ENCODE measurements around the gene DNLZ.
"Not testable (repeated sequence)": the region's sequence is repeated elsewhere in the genome, so short reads cannot be mapped to it uniquely, and the experiment has no call there.

Gene DNLZ

DNA sequence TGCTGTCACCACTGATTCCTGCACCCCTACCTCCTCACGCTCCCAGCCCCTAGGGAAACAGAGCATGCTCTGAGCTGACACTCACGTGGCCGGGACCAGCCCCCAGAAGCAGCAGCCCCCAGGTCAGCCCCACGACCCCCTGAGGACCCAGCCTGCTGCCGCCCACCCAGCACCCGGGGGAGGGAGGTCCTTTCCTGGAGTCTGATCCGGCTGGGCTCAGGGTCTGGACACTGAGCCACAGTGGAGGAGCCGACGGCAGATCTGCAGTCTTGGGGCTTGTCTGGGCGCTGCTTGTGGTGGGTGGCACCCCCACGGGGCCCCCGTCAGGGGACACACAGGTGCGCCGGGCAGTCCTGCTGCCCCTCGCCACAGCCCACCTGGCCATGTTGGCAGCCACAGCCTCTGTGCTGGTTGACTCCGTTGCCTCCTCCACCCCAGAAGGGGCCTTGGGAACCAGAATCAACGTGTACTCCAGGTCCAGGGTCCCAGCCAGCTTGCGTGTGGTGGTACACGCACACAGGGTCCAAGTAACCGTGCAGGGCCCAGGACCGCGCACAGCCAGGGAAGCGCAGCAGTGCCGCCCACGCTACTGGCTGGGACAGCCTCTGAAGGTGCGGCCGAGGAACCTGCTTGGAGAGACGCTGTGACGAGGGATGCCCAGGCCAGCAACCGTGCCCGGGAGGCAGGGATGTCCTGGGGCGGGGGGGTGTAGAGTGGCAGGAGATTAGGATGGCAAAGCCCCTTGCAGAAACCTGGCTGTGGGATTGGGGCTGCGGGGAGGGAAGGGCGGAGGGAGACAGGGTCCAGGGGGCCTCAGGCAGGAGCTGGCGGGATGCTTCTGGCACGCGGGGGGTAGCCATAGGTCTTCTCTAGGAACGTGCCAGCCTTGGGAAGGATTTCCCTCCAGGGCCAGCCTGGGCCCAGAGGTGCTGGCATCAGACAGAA, 3.5 kb downstream of the DNLZ start:
- no peak for DNase-seq (ENCODE audit: low read depth)

DNA sequence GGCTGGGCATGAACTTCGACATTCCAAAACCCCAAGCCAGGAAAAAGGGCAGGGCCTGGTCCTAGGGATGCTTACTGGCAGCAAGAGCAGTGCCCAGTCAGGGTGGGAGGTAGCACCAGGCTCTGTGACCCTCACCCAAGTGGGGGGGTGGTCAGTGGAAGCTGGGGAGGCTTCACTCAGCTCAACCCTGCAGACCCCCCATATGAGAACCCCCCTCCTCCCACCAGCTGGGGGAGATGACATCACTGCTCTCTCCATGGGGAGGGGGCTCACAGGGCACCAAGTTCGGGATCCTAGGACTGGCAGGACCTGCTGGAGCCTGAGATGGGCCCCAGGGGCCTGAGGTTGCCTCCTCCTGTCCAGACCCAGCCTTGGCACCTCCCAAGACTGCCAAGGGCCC, 4.7 kb downstream of the DNLZ start:
- no peak for DNase-seq (ENCODE audit: low read depth)

DNA sequence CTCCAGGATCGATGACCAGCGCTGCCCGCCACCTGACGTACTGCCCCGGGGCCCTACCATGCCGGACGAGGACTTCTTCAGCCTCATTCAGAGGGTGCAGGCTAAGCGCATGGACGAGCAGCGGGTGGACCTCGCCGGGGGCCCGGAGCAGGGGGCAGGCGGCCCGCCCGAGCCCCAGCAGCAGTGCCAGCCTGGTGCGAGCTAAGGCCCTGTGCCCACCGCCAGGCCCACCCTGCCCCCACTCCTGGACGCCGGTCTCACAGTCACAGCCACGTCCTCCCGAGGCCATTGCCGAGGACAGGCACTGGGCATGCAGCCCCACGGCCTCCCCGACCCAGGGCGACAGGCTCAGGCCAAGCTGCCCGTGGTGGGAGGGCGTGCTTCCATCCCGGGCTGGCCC, 5.5 kb downstream of the DNLZ start:
- no peak for DNase-seq (ENCODE audit: low read depth)

DNA sequence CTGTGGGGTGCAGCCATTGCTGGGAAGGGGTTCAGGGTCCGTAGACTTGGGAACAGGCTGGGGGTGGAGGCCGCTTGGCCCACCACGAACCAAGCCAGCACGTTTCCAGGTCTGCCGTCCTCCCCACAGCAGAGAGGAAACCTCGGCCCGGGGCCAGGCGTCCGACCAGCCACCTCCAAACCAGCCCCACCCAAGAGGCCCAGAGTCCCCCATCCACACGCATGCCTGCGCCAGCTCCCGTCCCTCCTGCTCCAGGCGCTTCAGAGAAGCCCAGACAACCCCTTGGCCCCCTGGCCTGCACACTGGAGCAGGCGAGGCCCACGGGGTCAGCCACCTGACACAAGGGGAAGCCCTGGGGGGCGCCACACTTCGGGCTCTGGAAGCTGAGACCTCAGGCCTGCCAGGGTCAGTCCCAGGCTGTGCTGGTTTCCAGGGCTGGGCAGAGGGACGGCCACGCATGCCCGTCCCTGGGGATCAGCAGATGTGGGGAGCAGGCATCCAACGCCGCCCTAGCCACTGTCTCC, 6.3 kb downstream of the DNLZ start:
- DNase-seq (ENCODE audit: low read depth) = no peak

DNA sequence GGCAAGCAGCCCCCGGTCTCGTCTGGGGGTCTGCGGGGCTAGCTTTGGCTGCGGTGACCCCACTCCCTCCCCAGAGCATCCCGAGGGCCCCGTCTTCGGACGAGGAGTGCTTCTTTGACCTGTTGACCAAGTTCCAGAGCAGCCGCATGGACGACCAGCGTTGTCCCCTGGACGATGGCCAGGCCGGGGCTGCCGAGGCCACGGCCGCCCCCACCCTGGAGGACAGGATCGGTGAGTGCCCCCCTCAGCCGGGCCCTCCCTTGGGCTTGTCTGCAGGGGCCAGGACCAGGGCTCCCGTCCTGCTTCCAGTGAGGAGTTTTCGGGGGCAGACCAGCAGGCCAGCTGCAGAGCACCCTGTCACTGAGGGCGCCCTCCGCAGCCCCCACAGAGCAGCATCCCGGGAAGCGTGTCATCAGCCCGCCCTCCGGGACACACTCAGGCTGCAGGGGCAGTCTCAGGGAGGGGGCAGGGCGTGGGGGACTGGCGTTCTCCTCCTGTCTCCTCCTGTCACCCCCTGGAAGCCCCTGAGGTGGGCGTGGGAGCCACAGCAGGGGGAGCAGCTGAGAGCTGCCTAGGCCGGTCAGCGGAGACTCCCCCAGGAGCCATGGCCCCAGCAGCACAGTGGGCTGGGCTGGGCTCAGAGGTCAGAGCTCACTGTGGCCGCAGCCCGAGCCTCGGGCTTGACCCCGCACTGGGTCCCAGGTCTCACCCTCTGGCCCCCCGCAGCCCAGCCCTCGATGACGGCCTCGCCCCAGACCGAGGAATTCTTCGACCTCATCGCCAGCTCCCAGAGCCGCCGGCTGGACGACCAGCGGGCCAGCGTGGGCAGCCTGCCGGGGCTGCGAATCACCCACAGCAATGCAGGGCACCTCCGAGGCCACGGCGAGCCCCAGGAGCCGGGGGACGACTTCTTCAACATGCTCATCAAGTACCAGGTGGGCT, 7.7 kb downstream of the DNLZ start:
- DNase-seq (ENCODE audit: low read depth) = no peak

DNA sequence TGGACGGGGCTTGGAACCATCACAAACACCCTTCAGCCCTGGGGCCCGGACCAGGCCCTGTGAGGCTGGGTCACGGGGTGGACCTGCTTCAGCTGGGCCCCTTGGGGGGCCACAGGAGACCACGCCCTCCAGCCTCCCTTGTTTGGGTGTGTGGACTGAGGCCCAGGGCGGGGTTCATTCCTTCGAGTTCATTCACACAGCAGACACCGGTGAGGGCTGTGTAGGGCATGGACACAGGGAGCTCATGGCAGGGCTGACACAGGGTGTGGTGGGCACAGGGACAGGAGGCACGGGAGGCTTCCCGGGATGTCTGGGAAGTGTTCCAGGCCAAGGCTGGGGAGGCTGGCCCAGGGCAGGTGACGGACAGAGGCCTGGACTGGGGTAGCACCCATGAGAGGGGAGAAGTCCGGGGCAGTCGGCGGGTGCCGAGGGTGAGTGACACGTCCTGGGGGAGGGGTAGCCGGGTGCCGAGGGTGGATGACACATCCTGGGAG, 8.9 kb downstream of the DNLZ start:
- no peak for DNase-seq (ENCODE audit: low read depth)

DNA sequence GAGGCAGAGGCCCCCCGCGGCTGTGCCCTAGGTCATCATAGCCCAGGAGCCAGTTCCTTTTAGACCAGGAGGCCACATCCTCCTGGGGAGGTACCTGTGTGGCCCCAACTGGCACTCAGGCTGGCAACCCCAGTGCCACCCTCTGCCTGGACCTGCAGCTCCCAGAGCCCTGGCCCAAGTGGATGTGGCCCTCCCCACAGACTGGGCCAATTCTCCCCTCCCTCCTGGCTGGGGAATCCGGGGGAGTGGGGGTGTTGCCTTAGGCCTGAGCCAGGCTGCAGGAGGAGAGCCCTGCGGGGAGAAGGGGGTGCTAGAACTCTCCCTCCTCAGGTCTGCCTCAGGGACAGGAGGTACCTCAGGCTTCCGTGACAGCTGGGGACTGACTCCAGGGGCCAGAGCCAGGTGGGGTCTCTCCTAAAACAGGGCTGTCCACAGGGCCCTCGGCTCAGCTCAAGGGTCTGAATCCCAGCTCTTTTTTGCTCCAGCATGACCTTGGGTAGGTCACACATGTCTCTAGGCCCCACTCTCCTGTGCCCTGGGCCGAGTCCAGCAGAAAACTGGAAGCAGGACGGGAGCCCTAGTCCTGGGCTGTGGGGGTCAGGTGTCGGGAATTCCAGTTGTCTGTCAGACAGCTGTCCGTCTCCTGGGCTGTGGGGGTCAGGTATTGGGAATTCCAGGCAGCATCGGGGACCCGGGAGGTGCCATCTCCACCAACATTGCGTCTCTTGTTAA, 9.6 kb downstream of the DNLZ start:
- DNase-seq (ENCODE audit: low read depth) = no peak

DNA sequence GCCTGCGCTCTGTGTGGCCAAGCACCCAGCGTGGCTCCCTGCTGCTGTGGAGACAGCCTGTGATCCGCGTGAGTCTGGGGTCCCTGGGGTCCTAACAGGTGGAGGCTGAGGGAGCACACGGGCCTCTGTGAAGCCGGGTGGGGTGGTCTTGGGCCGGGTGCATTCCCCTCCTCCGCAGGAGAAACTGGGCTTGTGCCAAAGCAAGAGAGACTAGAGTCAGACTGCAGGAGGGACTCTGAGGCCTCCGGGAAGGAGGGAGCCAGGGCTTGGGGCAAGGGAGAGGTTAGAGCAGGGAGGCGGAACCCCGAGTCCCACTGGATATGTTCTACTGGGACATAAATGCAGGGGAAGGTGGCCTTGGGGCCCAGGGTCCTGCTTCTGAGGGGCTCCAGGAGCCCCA, 10.5 kb downstream of the DNLZ start:
- DNase-seq (ENCODE audit: low read depth) = no peak

DNA sequence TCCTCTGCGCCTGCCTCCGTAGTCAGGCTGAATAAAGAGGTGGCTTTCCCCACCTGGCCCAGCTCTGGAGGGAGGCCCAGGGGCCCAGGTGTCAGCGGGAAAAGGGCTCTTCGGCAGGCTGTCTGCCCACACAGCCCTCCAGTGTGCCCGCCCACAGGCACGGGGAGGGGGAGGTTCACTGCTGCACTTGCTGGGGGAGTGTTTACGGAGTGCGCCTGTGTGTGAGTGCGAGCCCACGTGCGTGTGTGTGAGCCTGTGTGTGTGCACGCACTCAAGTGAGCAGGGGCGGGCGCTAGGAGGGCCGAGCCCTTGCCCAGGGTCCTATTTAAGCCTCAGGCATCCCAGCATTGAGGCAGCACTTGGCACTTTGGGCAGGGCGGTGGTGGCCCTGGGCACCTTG, 10.9 kb downstream of the DNLZ start:
- DNase-seq (ENCODE audit: low read depth) = no peak

DNA sequence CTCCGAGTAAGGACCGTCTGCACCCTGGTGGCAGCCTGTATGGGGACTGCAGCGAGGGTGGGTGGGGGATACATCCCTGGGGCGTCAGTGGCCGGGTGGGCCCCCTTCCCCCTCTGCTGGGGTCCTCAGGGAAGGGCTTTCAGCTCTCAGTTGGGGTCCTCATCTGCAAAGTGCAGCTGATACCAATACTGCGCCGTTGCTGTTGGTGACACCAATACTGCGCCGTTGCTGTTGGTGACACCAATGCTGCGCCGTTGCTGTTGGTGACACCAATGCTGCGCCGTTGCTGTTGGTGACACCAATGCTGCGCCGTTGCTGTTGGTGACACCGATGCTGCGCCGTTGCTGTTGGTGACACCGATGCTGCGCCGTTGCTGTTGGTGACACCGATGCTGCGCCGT, 11.7 kb downstream of the DNLZ start:
- not testable (repeated sequence) for DNase-seq (ENCODE audit: low read depth)

DNA sequence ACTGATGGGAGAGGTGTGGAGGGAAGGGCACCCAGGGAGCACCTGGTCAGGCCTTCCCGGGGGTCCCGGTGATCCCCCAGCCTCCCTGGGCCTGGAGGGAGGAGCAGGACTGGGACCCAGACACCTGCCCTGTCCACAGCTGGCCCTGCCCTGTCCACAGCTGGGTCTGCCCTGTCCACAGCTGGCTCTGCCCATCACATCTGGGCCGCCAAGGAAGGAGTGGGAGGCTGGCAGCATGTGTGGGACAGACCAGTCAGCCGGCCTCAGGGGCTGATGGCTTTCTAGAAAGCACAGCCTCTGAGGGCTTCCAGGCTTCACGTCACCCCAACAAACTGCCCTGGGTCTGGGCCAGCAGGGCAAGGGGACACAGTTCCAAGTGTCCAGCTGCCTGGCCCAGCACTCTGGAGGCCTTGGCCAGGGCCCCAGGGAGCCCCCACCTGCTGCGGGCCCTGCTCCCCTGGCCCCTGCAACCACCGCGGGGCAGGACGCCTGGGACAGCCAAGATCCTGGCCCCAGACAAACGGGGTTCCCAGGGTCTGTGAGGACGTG, 12.2 kb downstream of the DNLZ start:
- DNase-seq (ENCODE audit: low read depth) = no peak

DNA sequence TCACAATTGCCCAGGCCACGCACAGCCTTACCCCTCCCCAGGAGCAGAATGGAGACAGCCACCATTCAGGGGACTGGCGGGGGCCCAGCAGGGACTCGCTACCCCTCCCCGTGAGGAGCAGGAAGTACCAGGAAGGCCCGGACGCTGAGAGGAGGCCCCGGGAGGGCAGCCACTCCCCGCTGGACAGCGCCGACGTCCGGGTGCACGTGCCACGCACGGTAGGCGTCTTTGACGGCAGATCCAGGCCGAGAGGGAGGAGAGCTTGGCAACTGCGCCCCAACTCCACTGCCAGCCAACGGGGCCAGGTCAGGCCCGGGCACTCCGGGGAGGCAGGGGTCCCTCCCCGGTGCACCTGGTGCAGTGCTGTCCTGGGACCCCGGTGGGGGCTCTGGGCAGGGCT, 14.0 kb downstream of the DNLZ start:
- DNase-seq (ENCODE audit: low read depth) = no peak

DNA sequence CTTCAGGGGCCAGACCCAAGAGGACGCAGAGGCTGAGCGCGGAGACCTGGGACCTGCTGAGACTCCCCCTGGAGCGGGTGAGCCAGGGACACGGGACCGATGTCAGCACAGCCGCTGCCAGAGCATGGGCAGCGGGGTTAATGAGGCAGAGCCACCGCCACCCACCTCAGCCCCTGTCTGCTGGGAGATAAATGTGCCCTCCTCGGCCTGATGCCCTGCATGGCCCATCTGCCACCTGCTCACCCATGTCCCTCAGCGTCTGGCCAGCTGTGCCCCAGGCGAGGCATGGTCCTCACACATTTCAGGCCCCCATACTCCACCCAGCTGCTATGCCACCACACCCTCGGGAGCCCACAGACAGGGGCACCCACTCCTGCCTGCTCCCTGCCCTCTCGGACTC, 14.9 kb downstream of the DNLZ start:
- DNase-seq (ENCODE audit: low read depth) = no peak

DNA sequence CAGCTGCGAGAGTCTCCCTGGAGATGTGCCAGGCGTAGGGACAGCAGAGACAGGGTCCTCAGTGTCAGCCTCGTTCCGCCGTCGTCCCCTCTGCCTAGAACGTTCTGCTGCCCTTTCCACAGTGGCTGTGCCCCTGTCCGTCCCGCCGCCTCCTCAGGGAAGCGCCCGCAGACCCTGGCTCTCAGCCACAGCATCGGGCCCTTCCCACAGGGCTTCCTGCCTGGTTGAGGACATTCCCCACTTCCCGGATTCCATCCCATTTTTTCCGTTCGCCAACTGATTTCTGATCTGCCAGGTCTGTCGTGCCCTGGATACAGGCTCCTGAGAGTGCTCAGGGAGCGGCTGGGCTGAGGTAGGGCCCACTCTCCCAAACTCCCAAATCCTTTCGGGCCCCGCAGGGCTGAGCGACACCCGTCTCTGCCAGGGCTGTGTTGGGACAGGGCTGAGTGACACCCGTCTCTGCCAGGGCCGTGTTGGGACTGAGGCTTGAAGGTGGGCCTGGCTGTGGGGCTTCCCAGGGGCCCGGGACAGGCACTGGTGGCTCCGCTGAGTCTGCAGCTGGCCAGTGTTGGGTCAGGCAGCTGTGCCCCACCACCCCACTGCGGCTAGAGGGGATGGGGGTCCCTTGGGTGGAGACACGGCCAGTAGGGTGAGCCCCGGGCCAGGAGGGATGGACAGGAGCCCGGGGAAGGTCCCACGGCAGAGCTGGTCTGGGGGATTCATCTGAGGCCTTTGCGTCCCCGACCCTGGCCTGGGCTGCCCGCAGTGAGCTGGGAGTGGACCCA, 15.9 kb downstream of the DNLZ start:
- DNase-seq (ENCODE audit: low read depth) = no peak

DNA sequence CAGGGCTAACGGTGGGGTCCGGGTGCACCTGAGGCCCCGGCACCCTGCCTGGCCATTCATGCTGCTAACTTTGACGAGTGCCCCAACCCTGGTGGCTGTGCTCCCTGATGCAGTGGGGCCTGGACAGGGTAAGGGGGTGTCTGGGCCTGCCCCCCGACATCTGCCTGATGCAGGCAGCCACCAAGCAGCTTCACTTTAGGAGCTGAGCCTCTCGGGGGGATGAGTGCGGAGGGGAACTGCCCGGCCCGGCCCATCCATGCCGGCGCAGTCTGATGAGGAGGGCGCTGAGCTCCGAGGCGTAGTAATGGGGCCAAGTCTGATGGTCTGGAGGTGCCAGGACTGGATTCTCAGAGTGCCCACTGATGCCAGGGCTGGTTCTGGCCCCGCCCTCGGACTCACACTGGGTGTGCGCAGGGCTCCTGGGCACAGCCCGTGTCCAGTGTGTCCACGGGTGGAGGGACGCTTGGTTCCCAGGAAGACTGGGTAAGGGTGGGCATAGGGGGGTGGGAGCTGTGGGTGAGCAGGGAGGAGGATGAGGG, 16.5 kb downstream of the DNLZ start:
- DNase-seq (ENCODE audit: low read depth) = no peak

DNA sequence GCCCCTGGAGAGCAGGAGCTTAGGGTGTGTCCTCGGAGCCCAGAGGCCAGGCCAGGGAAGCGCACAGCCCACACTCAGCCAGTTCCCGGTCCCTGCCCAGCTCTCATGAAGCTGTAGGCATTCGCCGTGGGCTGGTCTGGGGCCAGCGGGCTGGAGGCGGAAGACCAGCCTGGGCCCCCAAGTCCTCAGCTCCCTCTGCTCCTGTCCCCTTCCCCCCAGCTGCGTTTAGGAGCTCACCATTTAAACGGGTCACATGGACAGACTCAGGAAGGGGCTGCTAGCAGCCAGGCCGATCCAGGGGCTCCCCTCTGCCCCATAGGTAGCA, 17.4 kb downstream of the DNLZ start:
- DNase-seq (ENCODE audit: low read depth) = no peak

DNA sequence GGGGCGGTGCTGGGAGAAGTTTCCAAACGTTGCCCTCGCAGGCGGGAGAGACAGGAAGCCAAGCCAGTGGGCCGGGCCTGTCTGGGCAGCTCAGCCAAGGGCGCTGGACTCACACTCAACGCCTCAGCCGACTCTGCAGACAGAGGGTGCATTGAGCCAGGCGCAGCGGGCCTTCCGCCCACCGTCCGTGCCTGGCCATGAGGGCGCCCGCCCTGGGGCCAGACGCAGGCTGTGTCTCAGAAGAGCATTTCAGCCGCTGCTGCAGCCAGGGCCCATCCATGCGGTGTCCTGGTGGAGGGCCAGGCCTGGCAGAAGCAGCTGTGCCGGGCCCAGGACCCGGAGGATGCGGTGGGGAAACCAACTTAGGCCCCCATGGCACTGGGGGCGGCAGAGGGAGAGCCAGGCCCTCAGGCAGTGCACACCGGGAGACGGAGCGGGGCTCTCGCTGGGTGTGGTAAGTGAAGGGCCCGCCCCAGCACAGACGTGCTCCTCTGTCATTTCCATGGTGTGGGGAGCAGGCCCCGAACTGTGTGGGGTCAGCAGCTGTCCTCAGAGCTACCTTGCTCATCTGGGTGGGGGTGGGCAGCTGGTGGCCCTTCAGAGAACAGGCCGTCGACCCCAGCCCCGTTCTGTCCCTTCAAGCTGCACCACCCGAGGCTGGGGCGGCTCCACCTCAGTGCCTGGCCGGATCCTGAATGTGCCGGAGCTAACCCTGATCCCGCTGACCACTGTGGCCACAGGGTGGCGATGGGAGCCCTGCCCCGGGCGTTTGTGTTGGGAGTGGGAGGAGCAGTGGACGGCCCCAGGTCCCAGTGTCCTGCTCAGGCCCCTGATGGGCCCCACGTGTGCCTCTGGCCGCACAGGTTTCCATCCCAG, 18.0 kb downstream of the DNLZ start:
- no peak for DNase-seq (ENCODE audit: low read depth)

DNA sequence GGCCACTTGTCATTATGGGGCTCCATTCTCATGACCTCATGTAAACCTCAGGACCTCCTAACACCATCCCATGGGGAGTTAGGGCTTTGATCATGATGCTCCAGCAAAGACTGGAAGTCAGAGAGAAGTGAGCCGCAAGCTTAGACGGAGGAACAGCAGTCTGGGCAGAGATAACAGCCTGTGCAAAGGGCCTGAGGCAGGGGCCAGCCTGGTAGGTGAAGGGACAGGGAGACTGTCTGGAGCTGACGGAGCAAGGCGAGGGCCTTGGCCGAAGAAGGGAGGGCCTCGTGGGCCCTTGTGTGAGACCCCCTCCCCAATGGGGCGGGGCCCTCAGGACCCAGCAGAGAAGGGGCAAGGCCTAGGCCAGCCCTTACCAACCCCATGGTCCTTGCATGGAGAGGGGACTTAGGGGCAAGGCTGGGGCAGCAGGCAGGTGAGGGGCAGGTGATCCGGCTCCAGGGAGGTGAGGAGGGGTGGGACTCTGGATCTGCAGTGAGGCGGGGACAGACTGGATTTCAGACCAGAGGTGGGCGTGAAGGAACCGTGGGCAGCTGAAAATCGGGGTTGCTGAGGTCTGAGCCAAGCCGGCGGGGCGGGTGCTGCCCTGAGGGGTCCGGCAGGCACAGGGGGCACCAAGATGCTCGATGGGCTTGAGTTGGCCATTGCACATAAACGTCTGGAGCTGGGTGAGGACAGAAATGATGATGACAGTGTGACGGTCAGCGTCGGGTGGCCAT, 18.8 kb downstream of the DNLZ start:
- DNase-seq (ENCODE audit: low read depth) = no peak

DNA sequence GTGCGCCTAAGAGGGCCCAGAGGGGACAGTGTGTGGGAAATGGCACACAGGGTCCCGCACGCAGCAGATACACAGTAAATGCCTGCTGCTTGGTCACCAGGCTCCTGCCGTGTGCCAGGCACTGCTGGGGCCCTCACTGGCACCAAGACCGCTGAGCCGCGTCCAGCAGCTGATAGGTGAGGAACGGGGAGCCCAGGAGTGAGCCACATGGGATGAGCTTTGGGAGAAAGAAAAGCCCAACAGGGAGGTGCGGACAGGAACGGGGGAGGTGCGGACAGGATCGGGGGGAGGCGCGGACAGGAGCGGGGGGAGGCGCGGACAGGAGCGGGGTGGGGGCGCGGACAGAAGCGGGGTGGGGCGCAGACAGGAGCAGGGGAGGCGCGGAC, 19.7 kb downstream of the DNLZ start:
- no peak for DNase-seq (ENCODE audit: low read depth)
